GM18951 (cell line): ENCODE results near the gene RUNDC3A.

ENCODE experiments used
- POLR2A ChIP-seq: IDR thresholded peaks from 4 replicates; pipeline ENCODE4 v1.6.1; 2011; ENCODE audit warnings: mild to moderate bottlenecking; ENCODE audit not compliant: insufficient read length, insufficient read depth; ENCODE audit errors: extremely low read depth
- in situ Hi-C: fragments of 300-500 bp; cut with MboI; formaldehyde crosslinking; loops from one replicate; pipeline ENCODE4 v1.12.0; 2022; ENCODE audit warnings: low sequenced_read_pairs, mixed read lengths, inconsistent platforms; ENCODE audit not compliant: unreplicated experiment

The RUNDC3A gene

GRCh38 chr17:44348234-44348987 is 40.0 kb downstream of the RUNDC3A start:
- in situ Hi-C loops, result loop anchor here (25.0 kb wide), 1 partner anchor 411 kb away; the partner anchor contains the start of gene PPY
- no peak for TF ChIP-seq POLR2A

DNA sequence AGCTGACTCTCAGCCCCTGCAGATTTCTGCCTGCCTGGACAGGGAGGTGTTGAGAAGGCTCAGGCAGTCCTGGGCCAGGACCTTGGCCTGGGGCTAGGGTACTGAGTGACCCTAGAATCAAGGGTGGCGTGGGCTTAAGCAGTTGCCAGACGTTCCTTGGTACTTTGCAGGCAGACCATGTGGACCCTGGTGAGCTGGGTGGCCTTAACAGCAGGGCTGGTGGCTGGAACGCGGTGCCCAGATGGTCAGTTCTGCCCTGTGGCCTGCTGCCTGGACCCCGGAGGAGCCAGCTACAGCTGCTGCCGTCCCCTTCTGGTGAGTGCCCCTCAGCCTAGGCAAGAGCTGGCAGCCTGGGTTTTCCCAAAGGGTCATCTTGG is 40.6 kb downstream of the RUNDC3A start:
- in situ Hi-C loops, result loop anchor here (25.0 kb wide), 1 partner anchor 412 kb away; the partner anchor contains the start of gene PPY

DNA sequence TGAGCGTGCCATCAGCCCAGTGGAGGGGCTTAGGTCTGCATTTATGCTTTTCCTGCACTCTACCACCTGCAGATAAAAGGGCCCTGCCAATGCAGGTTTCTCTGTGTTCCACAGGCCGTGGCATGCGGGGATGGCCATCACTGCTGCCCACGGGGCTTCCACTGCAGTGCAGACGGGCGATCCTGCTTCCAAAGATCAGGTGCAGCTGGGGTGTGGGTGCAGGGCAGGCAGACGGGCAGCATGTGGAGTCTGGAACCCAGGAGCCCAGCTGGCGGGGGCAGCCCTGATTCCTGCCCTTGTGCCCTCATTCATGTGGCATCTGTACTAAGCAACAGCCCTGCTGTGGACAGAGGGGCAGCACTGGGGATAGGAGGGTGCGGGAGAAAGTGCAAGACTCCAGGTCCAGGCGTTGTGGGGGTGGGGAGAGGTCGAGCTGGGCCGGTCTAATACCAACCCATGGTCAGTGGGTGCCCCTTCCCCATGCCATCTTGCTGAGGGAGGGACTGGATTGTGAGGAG is 41.2 kb downstream of the RUNDC3A start:
- no peak for TF ChIP-seq POLR2A
- in situ Hi-C loops, result loop anchor here (25.0 kb wide), 1 partner anchor 412 kb away; the partner anchor contains the start of gene PPY

More for the DNA sequence above, 40.6 kb downstream of the RUNDC3A start:
- no peak for TF ChIP-seq POLR2A

GRCh38 chr17:44350733-44351226 is 42.4 kb downstream of the RUNDC3A start:
- in situ Hi-C loops, result no loop called here

DNA sequence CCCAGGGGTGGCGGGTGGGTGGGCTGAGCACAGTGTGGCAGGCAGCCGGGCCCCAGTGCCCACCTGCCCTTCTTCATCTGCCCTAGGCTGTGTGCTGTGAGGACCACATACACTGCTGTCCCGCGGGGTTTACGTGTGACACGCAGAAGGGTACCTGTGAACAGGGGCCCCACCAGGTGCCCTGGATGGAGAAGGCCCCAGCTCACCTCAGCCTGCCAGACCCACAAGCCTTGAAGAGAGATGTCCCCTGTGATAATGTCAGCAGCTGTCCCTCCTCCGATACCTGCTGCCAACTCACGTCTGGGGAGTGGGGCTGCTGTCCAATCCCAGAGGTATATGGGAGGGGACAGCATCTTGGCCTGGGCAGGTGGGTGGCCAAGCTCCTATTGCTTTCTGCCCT is 43.1 kb downstream of the RUNDC3A start:
- in situ Hi-C loops, result no loop called here

More at GRCh38 chr17:44350733-44351226, 42.4 kb downstream of the RUNDC3A start:
- no peak for TF ChIP-seq POLR2A

GRCh38 chr17:44351961-44352827 is 43.8 kb downstream of the RUNDC3A start:
- in situ Hi-C loops, result no loop called here
- no peak for TF ChIP-seq POLR2A

More for the DNA sequence above, 43.1 kb downstream of the RUNDC3A start:
- no peak for TF ChIP-seq POLR2A

- in situ Hi-C loops, result no loop called here
These were observed 44.6 kb downstream of the RUNDC3A start for GRCh38 chr17:44352828-44353671.

GRCh38 chr17:44353672-44354331 is 45.4 kb downstream of the RUNDC3A start:
- no peak for TF ChIP-seq POLR2A

More at GRCh38 chr17:44352828-44353671, 44.6 kb downstream of the RUNDC3A start:
- TF ChIP-seq POLR2A, result no peak

GRCh38 chr17:44354582-44355561 is 46.5 kb downstream of the RUNDC3A start:
- no peak for TF ChIP-seq POLR2A
- in situ Hi-C loops, result no loop called here

More at GRCh38 chr17:44353672-44354331, 45.4 kb downstream of the RUNDC3A start:
- in situ Hi-C loops, result no loop called here

DNA sequence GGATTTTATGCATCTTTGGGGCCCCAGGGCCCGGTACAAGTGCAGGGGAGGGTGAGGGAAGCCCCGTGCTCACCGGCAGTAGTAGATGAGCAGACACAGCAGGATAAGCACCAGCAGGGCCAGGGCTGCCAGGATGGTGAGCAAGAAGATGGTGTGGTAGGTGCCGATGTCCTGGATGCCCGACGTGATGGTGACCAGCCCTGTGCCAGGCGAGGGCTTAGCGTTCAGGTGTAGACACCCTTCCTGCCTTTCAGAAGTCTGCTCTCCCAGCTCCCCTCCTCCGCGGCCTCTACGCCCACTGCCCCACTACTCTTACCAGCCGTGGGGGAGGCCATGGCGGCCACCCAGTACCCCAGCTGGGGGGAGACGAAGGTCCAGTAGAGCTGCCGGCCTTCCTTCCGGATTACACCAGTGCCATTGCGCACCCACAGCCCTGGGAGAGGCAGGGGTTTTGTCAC is 47.3 kb downstream of the RUNDC3A start:
- in situ Hi-C loops, result no loop called here
- TF ChIP-seq POLR2A, result no peak

DNA sequence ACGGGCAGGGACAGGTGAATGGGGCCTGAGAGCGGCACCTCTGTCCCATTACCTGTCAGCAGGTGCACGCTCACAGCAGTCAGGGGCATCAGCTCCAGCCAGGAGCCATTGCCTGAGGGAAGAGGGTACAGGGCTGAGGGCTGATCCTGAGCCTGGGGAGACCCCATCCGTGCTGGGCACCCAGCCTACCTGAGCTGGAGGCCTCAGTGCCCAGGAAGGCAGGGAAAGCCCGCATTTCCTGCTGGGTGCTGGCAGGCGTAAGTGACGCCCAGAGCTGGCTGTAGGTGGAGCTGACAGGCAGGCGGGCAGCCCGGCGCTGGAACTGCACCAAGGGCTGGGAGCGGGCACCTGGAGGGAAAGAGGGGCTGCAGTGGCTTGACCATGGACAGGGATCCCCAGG is 47.8 kb downstream of the RUNDC3A start:
- no peak for TF ChIP-seq POLR2A
- in situ Hi-C loops, result no loop called here

GRCh38 chr17:44358066-44358465 is 49.7 kb downstream of the RUNDC3A start:
- no peak for TF ChIP-seq POLR2A
- in situ Hi-C loops, result no loop called here
